SW 1271 (cell line): ENCODE results near the gene CCL21.

ENCODE experiments used
- DNase-seq, 2 experiments: peaks; one replicate each; lab custom pipeline; 2025; lab: John Stamatoyannopoulos, UW

The CCL21 gene

GRCh38 chr9:34707130-34707529 is 2.8 kb downstream of the CCL21 start:
- no peak for DNase-seq

- DNase-seq: peak in 1 of 2 experiments; percentile 24
Observed at GRCh38 chr9:34701769-34702736, 7.9 kb downstream of the CCL21 start.

GRCh38 chr9:34701023-34701768 is 8.7 kb downstream of the CCL21 start:
- DNase-seq: peak in 1 of 2 experiments; percentile 8

GRCh38 chr9:34694811-34695210 is 15.1 kb downstream of the CCL21 start:
- no peak for DNase-seq

- DNase-seq: no peak
Observed at GRCh38 chr9:34693560-34693959, 16.4 kb downstream of the CCL21 start.

GRCh38 chr9:34691936-34692315 is 18.0 kb downstream of the CCL21 start:
- DNase-seq: no peak

GRCh38 chr9:34690983-34691935 is 18.7 kb downstream of the CCL21 start, which contains the start of gene CCL19:
Gene CCL19, minus strand, starts transcription at chr9:34691276. Its CDS starts 137 bp downstream, at chr9:34691139.
- no peak for DNase-seq

- no peak for DNase-seq
Observed at GRCh38 chr9:34689512-34689911, 20.4 kb downstream of the CCL21 start.

- DNase-seq: no peak
Observed at GRCh38 chr9:34689116-34689470, 20.8 kb downstream of the CCL21 start.

GRCh38 chr9:34688329-34689115 is 21.4 kb downstream of the CCL21 start:
- no peak for DNase-seq

GRCh38 chr9:34687276-34688030 is 22.5 kb downstream of the CCL21 start:
- no peak for DNase-seq

- DNase-seq: no peak
Observed at GRCh38 chr9:34686732-34687131, 23.2 kb downstream of the CCL21 start.

- DNase-seq: no peak
Observed at GRCh38 chr9:34686231-34686630, 23.7 kb downstream of the CCL21 start.

- DNase-seq: no peak
Observed at GRCh38 chr9:34685591-34685990, 24.3 kb downstream of the CCL21 start.

GRCh38 chr9:34684816-34685215 is 25.1 kb downstream of the CCL21 start:
- no peak for DNase-seq

GRCh38 chr9:34684145-34684544 is 25.8 kb downstream of the CCL21 start:
- DNase-seq: no peak

GRCh38 chr9:34675869-34676268 is 34.1 kb downstream of the CCL21 start:
- no peak for DNase-seq

- peak in 1 of 2 experiments; percentile 33 for DNase-seq
Observed at GRCh38 chr9:34675048-34675714, 34.8 kb downstream of the CCL21 start.

- no peak for DNase-seq
Observed at GRCh38 chr9:34674440-34674839, 35.5 kb downstream of the CCL21 start.

- no peak for DNase-seq
Observed at GRCh38 chr9:34671307-34671706, 38.6 kb downstream of the CCL21 start.
